ENCODE measurements around the gene UBE2G2.

The UBE2G2 gene, protein sequence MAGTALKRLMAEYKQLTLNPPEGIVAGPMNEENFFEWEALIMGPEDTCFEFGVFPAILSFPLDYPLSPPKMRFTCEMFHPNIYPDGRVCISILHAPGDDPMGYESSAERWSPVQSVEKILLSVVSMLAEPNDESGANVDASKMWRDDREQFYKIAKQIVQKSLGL

DNA sequence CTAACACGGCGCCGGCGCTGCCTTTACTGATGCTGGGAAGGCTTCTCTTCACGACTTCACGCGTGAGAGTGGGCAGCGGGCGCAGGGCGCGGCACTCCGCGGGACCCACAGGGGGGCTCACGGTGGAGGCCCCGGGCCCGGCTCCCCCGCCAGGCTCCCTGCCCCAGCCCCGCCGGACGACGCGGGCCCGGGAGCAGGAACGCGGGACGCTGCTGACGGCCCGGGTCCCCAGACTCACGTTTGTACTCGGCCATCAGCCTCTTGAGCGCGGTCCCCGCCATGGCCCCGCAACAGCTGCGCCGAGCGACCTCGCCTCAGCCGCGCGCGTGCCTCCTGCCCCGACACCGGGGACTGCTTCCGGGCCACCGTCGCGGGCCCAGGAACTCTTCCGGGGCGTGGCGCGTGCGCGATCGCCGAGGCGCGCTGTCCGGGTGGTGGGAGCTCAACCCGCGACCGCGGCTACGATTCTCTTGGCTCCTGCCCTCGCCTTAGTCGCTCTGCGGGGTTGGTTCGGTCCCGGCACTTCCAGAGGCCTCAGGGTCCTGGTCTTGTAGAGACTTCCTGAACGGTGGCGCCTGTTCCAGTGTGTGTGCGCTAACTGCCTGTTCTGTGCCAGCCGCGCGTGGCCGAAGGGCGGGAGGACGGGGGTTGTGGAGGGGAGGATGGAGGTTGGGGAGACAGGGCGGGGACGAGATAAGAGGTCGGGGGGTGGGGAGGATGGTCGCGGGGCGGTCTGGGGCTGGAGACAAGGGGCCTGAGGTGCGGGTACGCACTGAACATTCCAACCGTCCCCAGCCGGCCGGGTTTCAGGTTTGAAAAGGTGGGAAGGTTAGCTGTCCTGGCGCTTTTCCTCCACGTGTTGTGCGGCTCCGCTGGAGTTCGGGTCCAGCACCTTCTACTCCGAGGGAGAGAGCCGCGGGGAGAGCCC lies at the start of gene UBE2G2:
Gene UBE2G2, minus strand, starts transcription at position 353 of the 928 bp plus-strand sequence. Its CDS starts 72 bp downstream, at position 281.
- DNase-seq (ENCODE audit: low read depth, low spot score) = peak; percentile 93

- DNase-seq (ENCODE audit: low read depth, low spot score) = no peak
Observed at GRCh38 chr21:44850905-44851657, 49.5 kb upstream of the UBE2G2 start.

GRCh38 chr21:44850208-44850800 lies 48.7 kb upstream of the UBE2G2 start:
- no peak for DNase-seq (ENCODE audit: low read depth, low spot score)

DNA sequence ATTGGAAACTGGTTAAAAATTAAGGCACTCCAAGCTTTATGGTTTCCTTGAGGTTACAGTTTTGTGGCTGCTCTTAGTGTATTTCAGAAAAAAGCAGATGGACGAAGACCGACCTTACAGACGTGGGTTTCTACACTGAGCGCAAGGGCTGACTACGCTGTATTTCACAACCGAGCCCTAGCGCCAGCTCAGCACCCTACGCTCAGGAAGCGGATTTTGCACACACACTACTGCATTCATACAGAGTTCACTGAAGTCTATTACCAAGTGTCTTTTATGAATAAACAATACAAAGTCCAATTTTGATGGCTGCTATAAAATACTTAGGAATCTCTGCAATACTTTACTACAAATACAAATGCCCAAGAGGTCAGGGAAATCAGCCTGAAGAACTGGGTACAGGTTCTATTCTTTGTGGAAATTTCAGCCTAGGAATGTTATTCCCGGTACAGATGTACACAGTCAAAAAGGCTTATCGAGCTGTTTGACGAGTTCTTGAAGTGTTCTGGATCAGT lies 48.1 kb upstream of the UBE2G2 start:
- no peak for DNase-seq (ENCODE audit: low read depth, low spot score)

DNA sequence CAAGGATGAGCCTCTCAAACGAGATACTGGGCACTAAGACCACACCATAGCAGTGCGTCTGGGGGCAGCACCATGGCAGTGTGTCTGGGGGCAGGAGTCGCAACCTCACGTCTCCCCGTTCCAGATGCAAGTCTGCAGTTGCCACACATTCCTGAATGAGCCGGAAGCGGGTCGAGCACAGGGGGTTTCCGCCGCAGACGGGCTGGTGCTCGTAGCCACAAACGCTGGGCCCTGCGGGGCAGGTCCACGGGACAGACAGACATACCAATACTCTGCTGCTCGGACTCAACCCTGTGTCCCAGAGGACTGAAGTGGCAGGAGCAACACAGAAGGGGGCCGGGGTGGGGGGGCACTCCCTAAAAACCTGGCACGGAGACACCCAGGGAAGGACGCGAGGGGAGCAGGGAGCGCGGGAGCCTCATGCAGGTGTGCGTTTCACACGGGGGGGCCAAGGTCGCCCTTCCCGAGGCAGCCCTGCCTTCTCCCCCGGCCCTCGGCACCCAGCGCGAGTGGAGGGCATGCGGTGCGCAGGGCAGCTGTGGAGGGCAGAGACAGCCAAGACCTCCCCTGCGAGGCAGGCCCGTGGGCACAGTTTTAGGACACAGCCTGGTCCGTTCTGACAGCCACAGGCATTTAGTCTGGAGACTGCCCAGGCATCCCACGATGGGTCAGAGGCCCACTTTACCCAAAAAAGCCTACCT lies 47.4 kb upstream of the UBE2G2 start:
- DNase-seq (ENCODE audit: low read depth, low spot score) = no peak

GRCh38 chr21:44847261-44848056 lies 45.8 kb upstream of the UBE2G2 start:
- no peak for DNase-seq (ENCODE audit: low read depth, low spot score)

GRCh38 chr21:44846485-44847260 lies 45.1 kb upstream of the UBE2G2 start:
- DNase-seq (ENCODE audit: low read depth, low spot score) = peak; percentile 55

DNA sequence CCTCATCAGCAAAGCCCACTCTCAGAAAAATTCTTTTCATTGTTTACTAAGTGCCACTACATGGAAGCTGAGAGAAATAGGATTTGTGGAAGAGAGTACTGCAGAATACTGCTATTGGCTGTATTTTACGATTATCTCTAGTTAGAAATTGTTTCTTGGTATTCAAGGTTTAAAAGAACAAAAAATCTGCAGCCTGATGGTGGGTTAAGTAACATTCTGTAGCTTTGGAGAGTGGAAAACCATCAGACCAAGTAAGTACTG lies 44.5 kb upstream of the UBE2G2 start:
- no peak for DNase-seq (ENCODE audit: low read depth, low spot score)

DNA sequence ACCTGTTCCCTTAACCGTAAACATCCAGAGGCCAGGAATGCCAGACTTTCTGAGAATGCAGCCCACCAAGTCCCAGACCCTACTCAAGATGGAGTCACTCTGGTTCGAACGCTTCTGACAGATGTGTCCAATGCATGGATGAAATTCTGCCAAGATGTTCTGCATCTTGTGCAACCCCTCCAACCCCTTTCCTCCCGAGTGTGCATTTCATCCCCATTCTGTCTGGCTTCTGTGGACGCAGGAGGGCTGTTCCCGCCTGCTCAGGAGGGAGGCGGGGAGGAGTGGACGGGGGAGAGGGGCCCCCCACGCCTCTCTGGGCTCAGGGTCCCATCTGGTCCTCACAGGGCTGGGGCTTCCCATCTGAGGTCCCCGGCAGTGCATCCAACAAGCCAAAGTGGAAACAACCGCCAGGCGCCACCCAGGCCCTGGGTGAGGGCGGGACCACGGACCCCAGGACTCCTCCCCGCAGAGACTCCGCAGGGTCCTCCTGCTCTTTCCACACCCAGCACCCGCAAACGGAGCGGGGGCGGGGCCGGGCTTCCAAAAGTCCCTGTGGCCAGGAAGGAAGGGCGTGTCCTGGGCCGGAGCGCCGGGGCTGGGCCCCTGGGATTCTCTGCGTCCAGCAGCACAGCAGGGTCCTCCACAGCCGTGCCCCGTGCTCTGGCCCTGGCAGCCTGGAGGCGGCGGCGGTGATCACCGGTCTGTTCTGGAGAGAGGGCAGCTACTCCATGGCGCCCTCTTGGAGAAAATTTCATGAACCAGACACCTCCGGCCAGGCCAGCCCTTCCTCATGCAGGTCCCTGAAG lies 44.0 kb upstream of the UBE2G2 start:
- DNase-seq (ENCODE audit: low read depth, low spot score) = peak; percentile 72

DNA sequence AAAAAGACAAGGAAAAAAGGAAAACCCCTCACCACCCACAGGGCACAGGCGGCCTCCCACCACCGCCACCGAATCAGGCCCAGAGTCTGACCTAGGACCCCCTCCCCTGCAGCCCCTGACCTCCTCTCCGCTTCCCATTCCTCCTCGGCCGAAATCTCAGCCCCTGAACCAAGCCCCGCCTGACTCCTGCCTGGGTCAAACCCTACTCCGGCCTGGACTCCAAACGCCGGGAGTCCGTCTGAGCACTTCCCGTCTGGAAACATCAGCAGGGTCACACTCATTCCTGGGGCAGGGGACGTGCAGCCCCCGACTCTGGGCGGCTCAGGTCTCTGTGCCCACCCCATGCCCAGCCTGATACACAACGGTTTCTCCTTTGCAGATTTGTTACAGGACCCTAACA lies 42.6 kb upstream of the UBE2G2 start:
- DNase-seq (ENCODE audit: low read depth, low spot score) = no peak

- no peak for DNase-seq (ENCODE audit: low read depth, low spot score)
Observed at GRCh38 chr21:44842721-44843445, 41.3 kb upstream of the UBE2G2 start.

DNA sequence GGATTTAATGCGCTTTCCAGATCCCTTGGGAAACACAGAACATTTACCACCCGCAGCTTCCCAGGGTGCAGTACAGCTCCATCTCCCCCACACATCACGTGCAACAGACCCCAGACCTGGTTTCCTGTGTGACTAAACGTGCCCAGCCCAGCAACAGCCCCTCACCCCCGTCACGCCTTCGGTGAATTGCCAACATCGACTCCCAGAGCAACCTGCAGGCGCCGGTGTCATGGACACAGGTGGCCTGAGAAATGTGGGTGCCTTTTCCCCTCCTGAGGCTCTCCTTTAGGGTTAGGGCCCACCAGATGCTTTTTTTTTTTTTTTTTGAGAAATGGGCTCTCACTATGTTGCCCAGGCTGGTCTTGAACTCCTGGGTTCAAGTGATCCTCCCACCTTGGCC lies 40.5 kb upstream of the UBE2G2 start:
- no peak for DNase-seq (ENCODE audit: low read depth, low spot score)

DNA sequence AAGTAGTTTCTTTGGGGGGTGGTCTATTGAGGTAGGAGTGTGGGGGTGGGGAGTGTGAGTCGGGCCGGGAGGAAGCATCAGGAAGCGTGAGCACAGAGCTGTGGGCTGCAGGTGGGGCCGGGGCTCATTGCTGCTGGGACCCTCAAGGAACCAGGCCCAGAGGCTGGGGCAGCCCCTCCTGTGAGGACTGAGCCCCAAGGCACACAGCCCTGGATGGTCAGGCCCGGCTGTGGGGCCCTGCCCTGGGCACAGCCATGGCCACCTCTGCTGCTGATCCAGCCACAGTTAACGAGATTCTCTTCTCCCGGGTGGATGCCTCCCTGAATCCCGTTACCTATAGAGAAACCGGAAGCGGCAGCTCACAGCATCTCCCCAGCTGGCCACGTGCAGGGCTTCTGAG lies 39.2 kb upstream of the UBE2G2 start:
- no peak for DNase-seq (ENCODE audit: low read depth, low spot score)

GRCh38 chr21:44838951-44839350 lies 37.3 kb upstream of the UBE2G2 start:
- no peak for DNase-seq (ENCODE audit: low read depth, low spot score)

DNA sequence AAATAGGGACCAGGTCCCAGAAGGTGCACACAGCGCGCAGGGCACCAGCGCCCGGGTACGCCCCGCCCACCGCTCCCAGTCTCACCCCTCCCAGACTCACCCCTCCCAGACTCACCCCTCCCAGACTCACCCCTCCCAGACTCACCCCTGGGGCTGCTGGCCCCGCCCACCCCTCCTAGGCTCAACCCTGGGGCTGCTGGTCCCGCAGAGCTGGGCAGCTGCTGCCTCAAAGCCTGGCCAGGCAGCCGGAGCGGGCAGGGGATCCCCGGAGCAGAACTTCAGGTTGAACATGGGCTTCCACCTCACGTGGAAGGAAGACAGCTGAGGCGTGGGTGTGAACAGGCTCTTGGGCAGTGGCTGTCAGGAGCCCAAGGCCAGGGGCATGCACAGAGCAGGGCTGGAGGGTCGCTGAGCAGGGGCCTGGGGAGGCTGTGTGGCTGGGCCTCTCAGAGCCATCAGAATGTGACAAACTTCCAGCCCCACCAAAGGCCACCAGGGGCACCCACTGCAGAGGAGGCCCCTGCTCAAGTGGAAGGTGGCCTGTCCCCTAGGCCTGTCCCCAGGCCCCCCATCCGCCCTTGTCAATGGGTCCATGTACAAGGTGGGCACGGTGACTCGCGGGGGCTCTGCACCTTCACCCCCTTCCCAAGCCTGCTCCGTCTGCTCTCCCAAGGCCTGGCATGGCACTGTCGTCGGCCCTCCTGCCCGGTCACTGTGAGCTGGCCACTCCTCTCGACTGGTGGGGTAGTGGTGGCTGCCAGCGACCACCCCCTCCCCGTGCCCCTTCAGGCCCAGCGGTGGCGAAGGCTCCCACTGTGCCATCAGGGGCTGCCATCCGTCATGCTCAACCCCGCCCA lies 36.6 kb upstream of the UBE2G2 start:
- no peak for DNase-seq (ENCODE audit: low read depth, low spot score)

GRCh38 chr21:44837537-44837936 lies 35.9 kb upstream of the UBE2G2 start:
- no peak for DNase-seq (ENCODE audit: low read depth, low spot score)

All from astrocyte of the hippocampus (primary cell).